Mesendoderm (in vitro differentiated cells): ENCODE results near the gene MCF2. TPM values are rescaled to one million over a fixed set of nuclear protein-coding genes. Genes with fewer than 3 reads are reported as not detected.

Source experiments
- DNase-seq: peaks from one replicate; pipeline ENCODE4 v3.0.0; 2013
- H2AK5ac ChIP-seq: 2 replicates; pipeline ENCODE4 v1.6.1; 2013; ENCODE audit warnings: low read length, inconsistent platforms
- H2BK120ac ChIP-seq: 2 replicates; pipeline ENCODE4 v1.6.1; 2013; ENCODE audit warnings: low read depth, mild to moderate bottlenecking, low read length, moderate library complexity, mixed read lengths
- H2BK15ac ChIP-seq: replicated peaks from 2 replicates; pipeline ENCODE4 v1.6.1; 2013; ENCODE audit warnings: low read depth, mild to moderate bottlenecking, moderate library complexity
- H2BK5ac ChIP-seq: 2 replicates; pipeline ENCODE4 v1.6.1; 2013; ENCODE audit warnings: low read length, inconsistent platforms
- H3K18ac ChIP-seq: 2 replicates; pipeline ENCODE4 v1.6.1; 2013; ENCODE audit warnings: mild to moderate bottlenecking, low read length, mixed read lengths
- H3K23ac ChIP-seq: one replicate; pipeline ENCODE4 v1.6.1; 2013; ENCODE audit warnings: low read length
- H3K27ac ChIP-seq: 2 replicates; pipeline ENCODE4 v1.5.1; 2013; ENCODE audit warnings: low read depth, mild to moderate bottlenecking, inconsistent platforms, low read length, moderate library complexity
- H3K27me3 ChIP-seq: 2 replicates; pipeline ENCODE4 v1.6.1; 2013; ENCODE audit warnings: low read length, control low read depth, mild to moderate bottlenecking, inconsistent platforms; ENCODE audit not compliant: insufficient read depth, poor library complexity
- H3K36me3 ChIP-seq: 2 replicates; pipeline ENCODE4 v1.6.1; 2013; ENCODE audit warnings: low read length, inconsistent platforms; ENCODE audit not compliant: control insufficient read depth, insufficient read depth
- H3K4ac ChIP-seq: one replicate; pipeline ENCODE4 v1.6.1; 2013; ENCODE audit warnings: low read depth, mild to moderate bottlenecking, low read length, moderate library complexity
- H3K4me1 ChIP-seq: 2 replicates; pipeline ENCODE4 v1.6.1; 2013; ENCODE audit warnings: low read depth, low read length, inconsistent platforms; ENCODE audit not compliant: control insufficient read depth
- H3K4me2 ChIP-seq: 2 replicates; pipeline ENCODE4 v1.6.1; 2013; ENCODE audit warnings: low read length
- H3K4me3 ChIP-seq: 2 replicates; pipeline ENCODE4 v1.5.1; 2013; ENCODE audit warnings: mild to moderate bottlenecking, low read length
- H3K56ac ChIP-seq: one replicate; pipeline ENCODE4 v1.6.1; 2013; ENCODE audit warnings: low read length
- H3K79me1 ChIP-seq: 2 replicates; pipeline ENCODE4 v1.6.1; 2013; ENCODE audit warnings: low read length, inconsistent platforms
- H3K79me2 ChIP-seq: 2 replicates; pipeline ENCODE4 v1.6.1; 2013; ENCODE audit warnings: mild to moderate bottlenecking, low read length; ENCODE audit not compliant: control insufficient read depth, insufficient read depth
- H3K9ac ChIP-seq: 2 replicates; pipeline ENCODE4 v1.6.1; 2013; ENCODE audit warnings: low read length, inconsistent platforms
- H4K5ac ChIP-seq: one replicate; pipeline ENCODE4 v1.6.1; 2013; ENCODE audit warnings: low read length
- H4K8ac ChIP-seq: one replicate; pipeline ENCODE4 v1.6.1; 2013; ENCODE audit warnings: low read depth, mild to moderate bottlenecking, control low read depth, low read length, moderate library complexity
- WGBS: extraction: QIAGEN DNeasy Blood & Tissue Kit; methylation state at CpG from one replicate; pipeline ENCODE4 v1.1.7; 2013; ENCODE audit warnings: low lambda C conversion rate, missing lambda C conversion rate; ENCODE audit not compliant: insufficient coverage; ENCODE audit errors: extremely low coverage; 5-methylcytosine and 5-hydroxymethylcytosine counted together
- small RNA-seq: library from polyadenylated mRNA; stranded (forward); fragments of <200 nt; extraction: miRNeasy Mini kit (QIAGEN cat#:217004); gene quantifications from one replicate; pipeline ENCODE3, GENCODE V24; 2013; ENCODE audit not compliant: insufficient read depth

The MCF2 gene

GRCh38 chrX:139538907-139539790, 168.8 kb downstream of the MCF2 start:
- H3K27ac ChIP-seq = no peak overlapping the region
- WGBS = no CpG with 5 or more reads among the region's 3 CpGs
- H3K18ac ChIP-seq = no peak overlapping the region
- no peaks in the 10 kb centered on the region for H3K36me3 ChIP-seq
- H4K8ac ChIP-seq = no peak overlapping the region
- no peak overlapping the region for H4K5ac ChIP-seq
- no peak overlapping the region for H3K4ac ChIP-seq
- H3K4me1 ChIP-seq = no peaks in the 10 kb centered on the region
- no peak overlapping the region for H3K4me2 ChIP-seq
- no peak overlapping the region for H3K56ac ChIP-seq
- H3K27me3 ChIP-seq = no peaks in the 10 kb centered on the region
- H2BK15ac ChIP-seq = no peak overlapping the region
- no peak overlapping the region for H3K4me3 ChIP-seq
- no peaks in the 10 kb centered on the region for H3K79me2 ChIP-seq
- H3K79me1 ChIP-seq = no peaks in the 10 kb centered on the region
- no peak overlapping the region for H3K23ac ChIP-seq
- H2BK5ac ChIP-seq = no peak overlapping the region
- no peak for DNase-seq
- no peak overlapping the region for H2BK120ac ChIP-seq
- H2AK5ac ChIP-seq = no peak overlapping the region
- no peak overlapping the region for H3K9ac ChIP-seq

DNA sequence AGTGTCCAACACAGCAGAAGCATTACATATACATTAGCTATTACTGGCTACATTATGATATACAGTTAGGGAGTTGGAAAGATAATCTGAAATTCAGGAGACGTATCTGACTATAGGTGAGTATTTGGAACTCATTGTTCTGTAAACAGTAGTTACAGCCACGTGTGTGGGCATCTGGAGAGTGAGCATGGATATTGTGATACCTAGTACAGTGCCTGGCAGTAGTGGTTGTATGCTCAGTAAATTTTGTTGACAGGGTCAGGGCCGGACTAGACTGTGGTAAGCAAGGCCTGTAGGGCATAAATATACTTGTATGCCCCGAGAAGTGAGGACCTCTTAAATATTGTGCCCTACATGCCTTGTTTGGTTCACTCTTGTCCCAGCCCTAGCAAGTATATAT, 174.5 kb downstream of the MCF2 start:
- H3K27me3 ChIP-seq = no peaks in the 10 kb centered on the region
- DNase-seq = no peak
- H3K79me1 ChIP-seq = no peaks in the 10 kb centered on the region
- H3K36me3 ChIP-seq = no peaks in the 10 kb centered on the region
- H2AK5ac ChIP-seq = no peak overlapping the region
- H3K4me2 ChIP-seq = no peak overlapping the region
- no peak overlapping the region for H4K5ac ChIP-seq
- no peak overlapping the region for H3K18ac ChIP-seq
- no CpG with 5 or more reads among the region's 4 CpGs for WGBS
- no peak overlapping the region for H4K8ac ChIP-seq
- no peaks in the 10 kb centered on the region for H3K79me2 ChIP-seq
- no peak overlapping the region for H3K23ac ChIP-seq
- H3K9ac ChIP-seq = no peak overlapping the region
- no peak overlapping the region for H3K4ac ChIP-seq
- H2BK5ac ChIP-seq = no peak overlapping the region
- no peak overlapping the region for H3K56ac ChIP-seq
- H3K4me1 ChIP-seq = no peaks in the 10 kb centered on the region
- H3K27ac ChIP-seq = no peak overlapping the region
- no peak overlapping the region for H2BK15ac ChIP-seq
- H3K4me3 ChIP-seq = no peak overlapping the region
- H2BK120ac ChIP-seq = no peak overlapping the region

- no peak overlapping the region for H3K18ac ChIP-seq
- H3K4me3 ChIP-seq = no peak overlapping the region
- H3K79me1 ChIP-seq = no peaks in the 10 kb centered on the region
- H3K27ac ChIP-seq = no peak overlapping the region
- no peak overlapping the region for H3K4ac ChIP-seq
- no peak overlapping the region for H4K8ac ChIP-seq
- H2BK5ac ChIP-seq = no peak overlapping the region
- no peaks in the 10 kb centered on the region for H3K4me1 ChIP-seq
- no peak overlapping the region for H2AK5ac ChIP-seq
- H3K4me2 ChIP-seq = no peak overlapping the region
- WGBS = no CpG with 5 or more reads among the region's 4 CpGs
- H2BK120ac ChIP-seq = no peak overlapping the region
- H3K9ac ChIP-seq = no peak overlapping the region
- no peaks in the 10 kb centered on the region for H3K27me3 ChIP-seq
- no peaks in the 10 kb centered on the region for H3K36me3 ChIP-seq
- H3K79me2 ChIP-seq = no peaks in the 10 kb centered on the region
- no peak overlapping the region for H3K23ac ChIP-seq
- no peak overlapping the region for H3K56ac ChIP-seq
- DNase-seq = no peak
- H2BK15ac ChIP-seq = no peak overlapping the region
- H4K5ac ChIP-seq = no peak overlapping the region
These were observed 175.1 kb downstream of the MCF2 start for GRCh38 chrX:139532834-139533233.

Small RNA genes lying within 50 kb of the gene (small RNA-seq; reads per million reads assigned to genes)
- gene RF01210 = not detected
